WTC11 (cell line): Measurements from ENCODE around the gene MRPS23. TPM values are rescaled to one million over a fixed set of nuclear protein-coding genes. Genes with fewer than 3 reads are reported as not detected.
A peak's percentile ranks its signal among the peaks of the same experiment; 100 is the strongest.

Experiments
- ATAC-seq: fragments of 200-7000 bp; cut with Tn5 transposase; 2 replicates; pipeline ENCODE4 v1.10.0; 2021; ENCODE audit warnings: mild to moderate bottlenecking, moderate library complexity
- CTCF ChIA-PET: fragments of 300-600 bp; sonication (Branson Sonifier 250); formaldehyde crosslinking; loops from one replicate; lab custom pipeline; 2021; ENCODE audit warnings: antibody characterized with exemption; lab: Charles Lee
- POLR2A ChIA-PET: fragments of 350-600 bp; sonication (Branson Sonifier 250); formaldehyde crosslinking; loops from one replicate; lab custom pipeline; 2021; ENCODE audit warnings: antibody characterized with exemption; lab: Charles Lee
- DNase-seq: peaks from one replicate; pipeline ENCODE4 v3.0.0; 2021; ENCODE audit warnings: low spot score
- H3K27ac Mint-ChIP-seq: 2 replicates; pipeline ENCODE4 v1.8.0; 2021; ENCODE audit warnings: mixed read lengths
- H3K27me3 Mint-ChIP-seq: 2 replicates; pipeline ENCODE4 v1.8.0; 2021; ENCODE audit warnings: low read depth, mild to moderate bottlenecking, moderate library complexity, mixed read lengths
- H3K36me3 Mint-ChIP-seq: 2 replicates; pipeline ENCODE4 v1.8.0; 2021; ENCODE audit warnings: mixed read lengths
- H3K4me1 Mint-ChIP-seq: 2 replicates; pipeline ENCODE4 v1.8.0; 2022; ENCODE audit warnings: mixed read lengths
- H3K4me3 Mint-ChIP-seq: 2 replicates; pipeline ENCODE4 v1.8.0; 2021; ENCODE audit warnings: mild to moderate bottlenecking, moderate library complexity, mixed read lengths
- H3K9me3 Mint-ChIP-seq: 2 replicates; pipeline ENCODE4 v1.8.0; 2021; ENCODE audit warnings: mixed read lengths
- AFF4 ChIP-seq: sonication (generic); formaldehyde crosslinking; IDR thresholded peaks from 2 replicates; pipeline ENCODE4 v1.8.1; 2023; ENCODE audit warnings: mild to moderate bottlenecking, missing genetic modification reagents, borderline replicate concordance
- ATF6 ChIP-seq: sonication (generic); formaldehyde crosslinking; IDR thresholded peaks from 2 replicates; pipeline ENCODE4 v1.8.1; 2023; ENCODE audit warnings: mild to moderate bottlenecking, missing genetic modification reagents
- CREB1 ChIP-seq: sonication (generic); formaldehyde crosslinking; IDR thresholded peaks from 2 replicates; pipeline ENCODE4 v1.8.0; 2023; ENCODE audit warnings: mild to moderate bottlenecking, missing genetic modification reagents
- CREM ChIP-seq: sonication (generic); formaldehyde crosslinking; IDR thresholded peaks from 2 replicates; pipeline ENCODE4 v1.8.1; 2022; ENCODE audit warnings: mild to moderate bottlenecking, missing genetic modification reagents, moderate library complexity
- E2F1 ChIP-seq: sonication (generic); formaldehyde crosslinking; IDR thresholded peaks from 2 replicates; pipeline ENCODE4 v1.8.0; 2022; ENCODE audit warnings: mild to moderate bottlenecking, missing genetic modification reagents
- E2F4 ChIP-seq: sonication (generic); formaldehyde crosslinking; IDR thresholded peaks from 2 replicates; pipeline ENCODE4 v1.8.1; 2022; ENCODE audit warnings: low read depth, mild to moderate bottlenecking, moderate library complexity, missing genetic modification reagents, borderline replicate concordance
- ELF4 ChIP-seq: sonication (generic); formaldehyde crosslinking; IDR thresholded peaks from 2 replicates; pipeline ENCODE4 v1.8.1; 2022; ENCODE audit warnings: low read depth, mild to moderate bottlenecking, moderate library complexity, missing genetic modification reagents
- GRHL2 ChIP-seq: fragments of 250-450 bp; sonication (Bioruptor Pico); IDR thresholded peaks from 2 replicates; pipeline ENCODE4 v1.8.0; 2022; ENCODE audit warnings: mild to moderate bottlenecking, moderate library complexity; ENCODE audit not compliant: insufficient replicate concordance, severe bottlenecking
- IRF1 ChIP-seq: sonication (generic); formaldehyde crosslinking; IDR thresholded peaks from 2 replicates; pipeline ENCODE4 v1.8.0; 2023; ENCODE audit warnings: missing genetic modification reagents
- JAZF1 ChIP-seq: fragments of 250-450 bp; sonication (Bioruptor Pico); IDR thresholded peaks from 2 replicates; pipeline ENCODE4 v1.9.0; 2021; ENCODE audit warnings: moderate library complexity, mild to moderate bottlenecking, inconsistent platforms
- JUN ChIP-seq: sonication (generic); formaldehyde crosslinking; IDR thresholded peaks from 2 replicates; pipeline ENCODE4 v1.8.0; 2023; ENCODE audit warnings: mild to moderate bottlenecking, missing genetic modification reagents
- MYBL2 ChIP-seq: sonication (generic); formaldehyde crosslinking; IDR thresholded peaks from 2 replicates; pipeline ENCODE4 v1.8.1; 2023; ENCODE audit warnings: mild to moderate bottlenecking, moderate library complexity, missing genetic modification reagents
- NFE2L1 ChIP-seq: sonication (generic); formaldehyde crosslinking; IDR thresholded peaks from 2 replicates; pipeline ENCODE4 v1.8.1; 2023; ENCODE audit warnings: missing genetic modification reagents
- OVOL2 ChIP-seq: fragments of 250-450 bp; sonication (Bioruptor Pico); IDR thresholded peaks from 2 replicates; pipeline ENCODE4 v1.9.0; 2021; ENCODE audit warnings: mild to moderate bottlenecking, borderline replicate concordance
- RORB ChIP-seq: fragments of 250-450 bp; sonication (Bioruptor Pico); IDR thresholded peaks from 2 replicates; pipeline ENCODE4 v1.9.0; 2021; ENCODE audit warnings: mild to moderate bottlenecking
- SP1 ChIP-seq: sonication (generic); formaldehyde crosslinking; conservative IDR thresholded peaks from 2 replicates; pipeline ENCODE4 v1.8.1; 2022; ENCODE audit warnings: missing genetic modification reagents
- ZMAT4 ChIP-seq: fragments of 250-450 bp; sonication (Bioruptor Pico); IDR thresholded peaks from 2 replicates; pipeline ENCODE4 v1.9.0; 2021; ENCODE audit warnings: mild to moderate bottlenecking
- ZNF219 ChIP-seq: sonication (generic); formaldehyde crosslinking; IDR thresholded peaks from 2 replicates; pipeline ENCODE4 v1.8.0; 2023; ENCODE audit warnings: missing genetic modification reagents, mild to moderate bottlenecking, borderline replicate concordance
- ZNF232 ChIP-seq: sonication (generic); formaldehyde crosslinking; IDR thresholded peaks from 2 replicates; pipeline ENCODE4 v1.8.0; 2022; ENCODE audit warnings: mild to moderate bottlenecking, missing genetic modification reagents
- ZNF263 ChIP-seq: sonication (generic); formaldehyde crosslinking; IDR thresholded peaks from 2 replicates; pipeline ENCODE4 v1.8.1; 2022; ENCODE audit warnings: low read depth, mild to moderate bottlenecking, moderate library complexity, missing genetic modification reagents
- ZNF396 ChIP-seq: fragments of 250-450 bp; sonication (Bioruptor Pico); IDR thresholded peaks from 2 replicates; pipeline ENCODE4 v1.8.0; 2021; ENCODE audit warnings: mild to moderate bottlenecking, moderate library complexity, borderline replicate concordance
- ZNF512 ChIP-seq: sonication (generic); formaldehyde crosslinking; IDR thresholded peaks from 2 replicates; pipeline ENCODE4 v1.8.1; 2022; ENCODE audit warnings: missing genetic modification reagents, borderline replicate concordance
- total RNA-seq: library from RNA; stranded (reverse); gene quantifications from 3 replicates; pipeline ENCODE4 v1.2.3, GENCODE V29; 2021

The MRPS23 gene
- total RNA-seq, 1 experiment from 2014 or later, result 65.3 TPM

- DNase-seq, result no peak
- POLR2A ChIA-PET, result no interaction called here
- no peak overlapping the region for H3K27ac Mint-ChIP-seq
- H3K27me3 Mint-ChIP-seq, result peaks cover 12% of the 10 kb centered on the region
- CTCF ChIA-PET, result interaction anchor here (0.6 to 1.9 kb wide), 3 partner anchors 23 to 484 kb away, joined by 3 to 7 read pairs (median 3); no protein-coding TSS in a partner anchor
- peaks cover 17% of the 10 kb centered on the region for H3K4me1 Mint-ChIP-seq
- TF ChIP-seq ELF4 (CRISPR knock-in tag) (no peak), IRF1 (CRISPR knock-in tag) (no peak), CREM (CRISPR knock-in tag) (no peak), JUN (no peak), ZMAT4 (CRISPR knock-in tag) (no peak), JAZF1 (CRISPR knock-in tag) (no peak), RORB (CRISPR knock-in tag) (no peak), GRHL2 (CRISPR knock-in tag) (no peak), CREB1 (CRISPR knock-in tag) (no peak), ATF6 (CRISPR knock-in tag) (no peak), SP1 (CRISPR knock-in tag) (no peak), ZNF512 (CRISPR knock-in tag) (no peak)
- H3K4me3 Mint-ChIP-seq, result no peak overlapping the region
- ATAC-seq, result no peak
- peaks cover 11% of the 10 kb centered on the region for H3K9me3 Mint-ChIP-seq
- H3K36me3 Mint-ChIP-seq, result peaks cover 8% of the 10 kb centered on the region
Observed at GRCh38 chr17:57806167-57806830, 43.5 kb downstream of the MRPS23 start.

GRCh38 chr17:57803021-57803420 lies 46.8 kb downstream of the MRPS23 start:
- H3K9me3 Mint-ChIP-seq, result peaks cover 22% of the 10 kb centered on the region
- DNase-seq, result no peak
- ATAC-seq, result peak; percentile 41; the same call in 1 of the 2 replicates
- H3K4me1 Mint-ChIP-seq, result peaks cover 7% of the 10 kb centered on the region
- ChIA-PET POLR2A (no interaction called here), CTCF (interaction anchor here (0.6 to 4.0 kb wide), 4 partner anchors 20 to 280 kb away, joined by 3 to 31 read pairs (median 6); no protein-coding TSS in a partner anchor)
- peaks cover 12% of the 10 kb centered on the region for H3K27me3 Mint-ChIP-seq
- H3K4me3 Mint-ChIP-seq, result no peak overlapping the region
- H3K27ac Mint-ChIP-seq, result no peak overlapping the region
- peaks cover 8% of the 10 kb centered on the region for H3K36me3 Mint-ChIP-seq
- TF ChIP-seq MYBL2 (CRISPR knock-in tag) (no peak), NFE2L1 (no peak), ZNF232 (CRISPR knock-in tag) (no peak), ZNF219 (CRISPR knock-in tag) (no peak), E2F4 (no peak), ZNF396 (CRISPR knock-in tag) (no peak), E2F1 (no peak), AFF4 (CRISPR knock-in tag) (no peak), ZNF263 (no peak), GRHL2 (CRISPR knock-in tag) (no peak), OVOL2 (CRISPR knock-in tag) (no peak), RORB (CRISPR knock-in tag) (no peak), JAZF1 (CRISPR knock-in tag) (no peak), SP1 (CRISPR knock-in tag) (no peak)
